SU-DHL-6 (cell line): ENCODE results near the gene MIER2.

ENCODE experiments used
- H2AFZ ChIP-seq: fragments of 200-600 bp; sonication (generic); 2 replicates; pipeline ENCODE4 v1.6.1; 2014; ENCODE audit warnings: low read depth, mild to moderate bottlenecking, moderate library complexity, mixed read lengths, antibody characterized with exemption, low read length; ENCODE audit not compliant: severe bottlenecking
- H3F3A ChIP-seq: fragments of 200-600 bp; shearing (Covaris generic); 2 replicates; pipeline ENCODE4 v1.6.0; 2016; ENCODE audit warnings: antibody characterized with exemption, mild to moderate bottlenecking; ENCODE audit not compliant: insufficient read depth
- H3K27ac ChIP-seq: fragments of 200-600 bp; sonication (generic); 2 replicates; pipeline ENCODE4 v1.5.1; 2016; ENCODE audit warnings: low read depth, mild to moderate bottlenecking, low read length, moderate library complexity, mixed read lengths
- H3K27me3 ChIP-seq: fragments of 200-600 bp; sonication (generic), shearing (Covaris generic); 2 replicates; pipeline ENCODE4 v1.6.0; 2014; ENCODE audit warnings: mild to moderate bottlenecking, low read length
- H3K36me3 ChIP-seq: fragments of 200-600 bp; sonication (generic); 2 replicates; pipeline ENCODE4 v1.6.1; 2014; ENCODE audit warnings: mild to moderate bottlenecking, low read length, mixed read lengths
- H3K4me2 ChIP-seq: fragments of 300-600, 200-600 bp; shearing (Covaris generic), sonication (generic); 2 replicates; pipeline ENCODE4 v1.6.0; 2014; ENCODE audit warnings: low read length, low read depth, mild to moderate bottlenecking; ENCODE audit not compliant: poor library complexity, severe bottlenecking
- H3K4me3 ChIP-seq: fragments of 200-600 bp; sonication (generic); 2 replicates; pipeline ENCODE4 v1.5.1; 2014; ENCODE audit warnings: antibody characterized with exemption, low read length, mild to moderate bottlenecking, mixed read lengths; ENCODE audit not compliant: insufficient read depth, poor library complexity, severe bottlenecking
- H3K79me2 ChIP-seq: fragments of 200-600 bp; sonication (generic); 2 replicates; pipeline ENCODE4 v1.6.1; 2014; ENCODE audit warnings: mild to moderate bottlenecking, low read length, moderate library complexity; ENCODE audit not compliant: insufficient read depth
- H3K9ac ChIP-seq: fragments of 200-600 bp; sonication (generic); 2 replicates; pipeline ENCODE4 v1.7.0; 2014; ENCODE audit warnings: mild to moderate bottlenecking, low read length
- H3K9me2 ChIP-seq: fragments of 200-600 bp; sonication (generic); replicated peaks from 2 replicates; pipeline ENCODE4 v1.6.1; 2014; ENCODE audit warnings: low read length; ENCODE audit not compliant: insufficient read depth
- H3K9me3 ChIP-seq: fragments of 200-600 bp; sonication (generic); 2 replicates; pipeline ENCODE4 v1.6.1; 2014; ENCODE audit warnings: low read length, mixed read lengths; ENCODE audit not compliant: insufficient read depth
- H4K20me1 ChIP-seq: fragments of 200-600 bp; sonication (generic); 2 replicates; pipeline ENCODE4 v1.6.1; 2014; ENCODE audit warnings: low read depth, mild to moderate bottlenecking, antibody characterized with exemption, low read length, moderate library complexity, mixed read lengths
- CTCF ChIP-seq: fragments of 200-600 bp; sonication (generic); IDR thresholded peaks from one replicate; pipeline ENCODE4 v1.5.1; 2017; ENCODE audit warnings: antibody characterized with exemption, mild to moderate bottlenecking, low read length, moderate library complexity; ENCODE audit not compliant: insufficient read depth, poor library complexity, severe bottlenecking
- EZH2phosphoT487 ChIP-seq: fragments of 200-600 bp; sonication (generic), shearing (Covaris generic); conservative IDR thresholded peaks from 2 replicates; pipeline ENCODE4 v1.6.1; 2018; ENCODE audit warnings: mild to moderate bottlenecking, antibody characterized with exemption, low read length, moderate library complexity, mixed read lengths

MIER2 gene

GRCh38 chr19:335072-335471 is 9.5 kb downstream of the MIER2 start:
- no peaks in the 10 kb centered on the region for H3F3A ChIP-seq
- H3K4me3 ChIP-seq, result no peak overlapping the region
- no peaks in the 10 kb centered on the region for H3K27me3 ChIP-seq
- H3K9ac ChIP-seq, result no peak overlapping the region
- no peaks in the 10 kb centered on the region; the same call in 1 of the 2 replicates for H3K36me3 ChIP-seq
- no peak overlapping the region for H3K27ac ChIP-seq
- H3K9me2 ChIP-seq, result no peaks in the 10 kb centered on the region
- H3K9me3 ChIP-seq, result no peaks in the 10 kb centered on the region
- H4K20me1 ChIP-seq, result peaks cover 10% of the 10 kb centered on the region; the same call in 1 of the 2 replicates
- H3K79me2 ChIP-seq, result peaks cover 67% of the 10 kb centered on the region
- H3K4me2 ChIP-seq, result no peak overlapping the region
- H2AFZ ChIP-seq, result no peak overlapping the region
- TF ChIP-seq EZH2phosphoT487, result no peak
- no peak for TF ChIP-seq CTCF

GRCh38 chr19:334296-335071 is 10.1 kb downstream of the MIER2 start:
- Histone ChIP-seq H3K27ac (no peak overlapping the region), H3K9me2 (no peaks in the 10 kb centered on the region), H3K9ac (no peak overlapping the region), H3K4me3 (no peak overlapping the region), H3K36me3 (peaks cover 5% of the 10 kb centered on the region; the same call in 1 of the 2 replicates), H2AFZ (no peak overlapping the region), H3K9me3 (no peaks in the 10 kb centered on the region), H3F3A (no peaks in the 10 kb centered on the region), H3K79me2 (peaks cover 61% of the 10 kb centered on the region), H4K20me1 (peaks cover 10% of the 10 kb centered on the region; the same call in 1 of the 2 replicates), H3K4me2 (no peak overlapping the region), H3K27me3 (no peaks in the 10 kb centered on the region)
- TF ChIP-seq EZH2phosphoT487, result no peak
- TF ChIP-seq CTCF, result no peak

- Histone ChIP-seq H3K27me3 (no peaks in the 10 kb centered on the region), H4K20me1 (no peaks in the 10 kb centered on the region), H3K9me3 (peaks cover 10% of the 10 kb centered on the region; the same call in 1 of the 2 replicates), H3K79me2 (peaks cover 26% of the 10 kb centered on the region), H3K4me3 (no peak overlapping the region), H3K9me2 (no peaks in the 10 kb centered on the region), H2AFZ (no peak overlapping the region), H3F3A (no peaks in the 10 kb centered on the region), H3K36me3 (peaks cover 21% of the 10 kb centered on the region), H3K9ac (no peak overlapping the region), H3K27ac (no peak overlapping the region), H3K4me2 (no peak overlapping the region)
- TF ChIP-seq EZH2phosphoT487 (no peak), CTCF (no peak)
Observed at GRCh38 chr19:330503-330902, 14.1 kb downstream of the MIER2 start.
